ENCODE data around the gene FNIP2.
"Not testable (repeated sequence)": the region's sequence is repeated elsewhere in the genome, so short reads cannot be mapped to it uniquely, and the experiment has no call there.

FNIP2 gene

DNA sequence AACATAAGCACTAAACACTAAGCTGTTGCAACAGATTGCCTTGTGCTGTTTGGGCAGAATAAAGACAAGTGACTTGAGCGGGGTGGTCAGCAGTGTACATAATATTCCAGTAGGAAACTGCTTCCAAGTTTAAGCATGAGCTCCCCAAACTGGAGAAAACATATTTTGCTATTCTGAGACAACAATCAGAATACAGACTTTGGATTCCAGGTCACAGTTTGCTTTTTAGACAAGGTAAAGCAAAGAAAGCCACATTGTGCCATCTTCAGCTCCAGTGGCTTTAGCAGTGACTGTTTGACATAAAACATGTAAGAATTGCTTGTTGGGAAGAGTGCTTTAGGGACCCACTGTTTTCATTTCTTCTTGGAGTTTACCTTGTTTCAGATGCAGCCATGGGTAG, 136.0 kb downstream of the FNIP2 start:
- TF ChIP-seq POLR2AphosphoS5 (IDR thresholded peaks at IDR 0.05; ENCODE audit: low read depth, low read length) (no peak), TAF1 (IDR thresholded peaks at IDR 0.05; ENCODE audit: low read depth, low read length) (no peak), SPI1 (IDR thresholded peaks at IDR 0.05; ENCODE audit: low read depth, low read length) (no peak), POLR2A (IDR thresholded peaks at IDR 0.05; ENCODE audit: low read depth, low read length) (no peak), POU2F2 (IDR thresholded peaks at IDR 0.05; ENCODE audit: low read depth, low read length) (no peak), PAX5 (IDR thresholded peaks at IDR 0.05; ENCODE audit: insufficient read depth, low read length, severe bottlenecking) (no peak)
- FAIRE-seq (no peak), DNase-seq (ENCODE audit: insufficient read length, low spot score) (no peak)

DNA sequence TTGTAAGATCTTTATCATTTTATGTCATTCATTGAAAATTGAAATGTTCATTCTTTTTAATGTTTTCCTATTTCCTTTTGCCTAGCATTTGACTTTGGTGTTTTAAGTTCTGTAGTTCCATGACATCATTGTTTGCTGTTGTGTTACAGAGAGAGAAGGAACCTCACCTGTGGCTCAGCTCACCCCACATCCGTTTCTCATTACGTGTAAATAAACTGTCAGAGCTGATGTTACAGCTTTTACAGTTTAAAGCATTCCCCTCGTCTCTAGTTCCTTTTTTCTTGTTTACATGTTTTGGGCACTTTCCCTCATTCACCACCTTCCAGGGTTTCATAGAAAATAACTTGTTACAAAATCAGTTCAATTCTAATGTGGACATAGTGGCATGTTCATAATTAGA, 137.2 kb downstream of the FNIP2 start:
- peak; percentile 79 for FAIRE-seq
- TF ChIP-seq SPI1 (IDR thresholded peaks at IDR 0.05; ENCODE audit: low read depth, low read length) (0 out of 2 replicates have a peak, but pooled peaks have one; percentile 19), POU2F2 (IDR thresholded peaks at IDR 0.05; ENCODE audit: low read depth, low read length) (no peak)
- DNase-seq (ENCODE audit: insufficient read length, low spot score): peak; percentile 5

DNA sequence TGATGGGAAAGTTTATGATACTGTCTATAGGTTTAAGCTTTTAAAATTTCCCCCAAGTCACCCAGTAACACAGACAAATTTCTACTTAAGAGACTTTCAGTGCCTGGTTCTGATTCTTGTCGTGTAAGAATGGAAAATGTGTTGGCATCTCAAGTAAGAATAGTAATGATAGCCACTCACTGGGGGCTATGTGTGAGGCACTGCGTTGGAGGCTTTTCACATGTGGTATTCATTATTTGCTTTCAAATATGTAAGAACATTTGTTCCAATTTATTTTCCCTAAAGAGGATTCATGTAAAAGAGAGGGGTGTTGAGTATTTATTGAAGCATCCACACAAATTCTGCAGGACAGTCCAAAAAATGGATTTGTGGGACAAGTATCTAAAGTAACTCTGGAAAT, 143.6 kb downstream of the FNIP2 start:
- TF ChIP-seq TAF1 (IDR thresholded peaks at IDR 0.05; ENCODE audit: low read depth, low read length) (no peak), POLR2A (IDR thresholded peaks at IDR 0.05; ENCODE audit: low read depth, low read length) (no peak), PAX5 (IDR thresholded peaks at IDR 0.05; ENCODE audit: insufficient read depth, low read length, severe bottlenecking) (no peak), POU2F2 (IDR thresholded peaks at IDR 0.05; ENCODE audit: low read depth, low read length) (no peak), POLR2AphosphoS5 (IDR thresholded peaks at IDR 0.05; ENCODE audit: low read depth, low read length) (no peak), SPI1 (IDR thresholded peaks at IDR 0.05; ENCODE audit: low read depth, low read length) (no peak)
- DNase-seq (ENCODE audit: insufficient read length, low spot score) (no peak), FAIRE-seq (no peak)

DNA sequence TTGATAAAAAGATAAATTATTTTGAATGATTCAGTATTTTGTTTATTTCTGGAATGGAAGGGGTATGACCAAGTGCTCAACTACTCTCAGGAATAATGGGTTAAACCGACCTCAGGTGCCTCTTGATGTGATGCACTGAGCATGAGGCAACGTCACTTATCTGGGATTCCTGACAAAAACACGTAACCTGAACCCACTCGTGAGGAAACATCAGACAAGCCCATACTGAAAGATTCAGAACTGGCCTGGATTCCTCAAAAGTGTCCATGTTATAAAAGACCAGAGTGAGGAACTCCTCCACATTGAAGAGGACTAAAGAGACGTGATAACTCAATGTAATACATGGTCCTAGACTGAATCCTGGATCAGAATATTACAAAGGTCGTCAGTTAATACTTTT, 144.0 kb downstream of the FNIP2 start:
- DNase-seq (ENCODE audit: insufficient read length, low spot score): no peak
- FAIRE-seq: no peak
- TF ChIP-seq TAF1 (IDR thresholded peaks at IDR 0.05; ENCODE audit: low read depth, low read length) (no peak), POLR2A (IDR thresholded peaks at IDR 0.05; ENCODE audit: low read depth, low read length) (no peak), PAX5 (IDR thresholded peaks at IDR 0.05; ENCODE audit: insufficient read depth, low read length, severe bottlenecking) (no peak), POU2F2 (IDR thresholded peaks at IDR 0.05; ENCODE audit: low read depth, low read length) (no peak), SPI1 (IDR thresholded peaks at IDR 0.05; ENCODE audit: low read depth, low read length) (no peak), POLR2AphosphoS5 (IDR thresholded peaks at IDR 0.05; ENCODE audit: low read depth, low read length) (no peak)

DNA sequence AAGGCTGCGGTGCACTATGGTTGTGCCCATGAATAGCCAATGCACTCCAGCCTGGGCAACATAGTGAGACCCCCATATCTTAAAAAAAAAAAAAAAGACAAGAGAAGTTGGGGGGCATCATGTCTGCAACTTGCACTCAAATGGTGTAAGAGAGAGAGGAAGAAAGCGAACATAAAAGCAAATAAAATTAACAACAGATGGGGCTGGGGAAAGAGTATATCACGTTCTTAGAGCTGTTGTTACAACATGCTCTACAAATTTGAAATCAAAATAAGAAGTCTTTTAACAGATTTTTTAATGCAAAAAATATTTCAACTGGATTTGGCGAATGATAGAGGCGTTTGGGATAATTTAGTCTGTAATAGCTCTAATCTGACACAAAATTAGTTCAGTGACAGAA, 144.9 kb downstream of the FNIP2 start:
- no peak for FAIRE-seq
- DNase-seq (ENCODE audit: insufficient read length, low spot score): no peak
- TF ChIP-seq TAF1 (IDR thresholded peaks at IDR 0.05; ENCODE audit: low read depth, low read length): no peak
- no peak for TF ChIP-seq SPI1 (IDR thresholded peaks at IDR 0.05; ENCODE audit: low read depth, low read length)
- no peak for TF ChIP-seq POU2F2 (IDR thresholded peaks at IDR 0.05; ENCODE audit: low read depth, low read length)
- TF ChIP-seq PAX5 (IDR thresholded peaks at IDR 0.05; ENCODE audit: insufficient read depth, low read length, severe bottlenecking): no peak
- TF ChIP-seq POLR2A (IDR thresholded peaks at IDR 0.05; ENCODE audit: low read depth, low read length): no peak
- no peak for TF ChIP-seq POLR2AphosphoS5 (IDR thresholded peaks at IDR 0.05; ENCODE audit: low read depth, low read length)

DNA sequence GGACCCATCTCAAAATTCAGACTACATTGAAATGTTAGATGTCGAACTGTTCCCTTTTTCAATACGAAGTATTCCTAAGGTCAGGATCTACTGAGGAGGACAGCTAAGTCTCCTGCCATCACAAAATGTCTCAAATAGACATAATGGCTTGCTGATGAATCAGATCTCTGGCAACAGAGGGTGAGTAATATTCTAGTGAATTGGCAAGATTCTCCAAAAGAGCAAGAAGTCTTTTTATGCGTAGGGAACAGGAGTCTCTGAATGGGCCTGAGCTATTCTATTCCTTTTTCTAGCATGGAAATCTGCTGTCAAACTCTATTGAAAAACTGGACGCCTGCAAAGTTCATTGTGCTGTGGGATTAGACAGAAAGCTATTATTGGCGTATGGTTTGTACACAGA, 145.4 kb downstream of the FNIP2 start:
- TF ChIP-seq SPI1 (IDR thresholded peaks at IDR 0.05; ENCODE audit: low read depth, low read length) (no peak), POLR2A (IDR thresholded peaks at IDR 0.05; ENCODE audit: low read depth, low read length) (no peak), POLR2AphosphoS5 (IDR thresholded peaks at IDR 0.05; ENCODE audit: low read depth, low read length) (no peak), POU2F2 (IDR thresholded peaks at IDR 0.05; ENCODE audit: low read depth, low read length) (no peak), PAX5 (IDR thresholded peaks at IDR 0.05; ENCODE audit: insufficient read depth, low read length, severe bottlenecking) (no peak), TAF1 (IDR thresholded peaks at IDR 0.05; ENCODE audit: low read depth, low read length) (no peak)
- FAIRE-seq (no peak), DNase-seq (ENCODE audit: insufficient read length, low spot score) (no peak)

DNA sequence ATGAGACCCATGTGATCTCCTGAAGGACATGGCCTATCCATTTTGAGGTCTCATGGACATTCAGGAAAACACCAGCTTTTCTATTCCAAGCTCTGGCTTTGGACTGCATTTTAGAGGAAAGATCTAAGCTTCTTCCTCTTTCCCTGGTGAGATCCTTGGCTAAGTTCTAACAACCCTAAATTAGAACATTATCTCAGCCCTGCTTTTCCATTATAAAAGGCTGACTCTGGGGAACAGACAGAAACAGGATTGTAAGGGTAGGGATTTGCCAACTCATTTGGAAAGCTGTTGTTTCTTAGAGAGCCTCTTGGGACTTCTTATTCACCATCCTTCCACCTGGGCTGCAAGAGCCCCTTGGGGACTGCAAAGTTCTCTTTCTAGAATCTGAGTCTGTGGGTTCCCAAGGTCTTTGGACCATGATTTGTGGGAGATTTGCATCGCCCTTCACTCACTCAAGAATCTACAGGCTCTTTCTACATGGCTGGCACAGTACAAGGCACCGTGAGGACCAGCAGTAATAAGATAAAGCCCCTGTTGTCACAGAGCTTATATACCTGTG, 146.9 kb downstream of the FNIP2 start:
- TF ChIP-seq POU2F2 (IDR thresholded peaks at IDR 0.05; ENCODE audit: low read depth, low read length): no peak
- TF ChIP-seq TAF1 (IDR thresholded peaks at IDR 0.05; ENCODE audit: low read depth, low read length): no peak
- no peak for TF ChIP-seq SPI1 (IDR thresholded peaks at IDR 0.05; ENCODE audit: low read depth, low read length)
- DNase-seq (ENCODE audit: insufficient read length, low spot score) (no peak), FAIRE-seq (no peak)

DNA sequence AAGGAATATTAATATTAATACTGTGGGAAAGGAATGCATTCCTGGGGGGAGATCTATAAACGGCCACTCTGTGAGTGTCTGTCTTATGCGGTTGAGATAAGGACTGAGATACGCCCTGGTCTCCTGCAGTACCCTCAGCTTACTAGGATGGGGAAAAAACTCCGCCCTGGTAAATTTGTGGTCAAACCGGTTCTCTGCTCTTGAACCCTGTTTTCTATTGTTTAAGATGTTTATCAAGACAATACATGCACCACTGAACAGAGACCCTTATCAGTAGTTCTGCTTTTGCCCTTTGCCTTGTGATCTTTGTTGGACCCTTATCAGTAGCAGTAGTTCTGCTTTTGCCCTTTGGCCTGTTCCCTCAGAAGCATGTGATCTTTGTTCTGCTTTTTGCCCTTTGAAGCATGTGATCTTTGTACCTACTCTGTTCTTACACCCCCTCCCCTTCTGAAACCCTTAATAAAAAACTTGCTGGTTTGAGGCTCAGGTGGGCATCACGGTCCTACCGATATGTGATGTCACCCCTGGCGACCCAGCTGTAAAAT, 151.7 kb downstream of the FNIP2 start:
- FAIRE-seq; DNase-seq (ENCODE audit: insufficient read length, low spot score): not testable (repeated sequence)

DNA sequence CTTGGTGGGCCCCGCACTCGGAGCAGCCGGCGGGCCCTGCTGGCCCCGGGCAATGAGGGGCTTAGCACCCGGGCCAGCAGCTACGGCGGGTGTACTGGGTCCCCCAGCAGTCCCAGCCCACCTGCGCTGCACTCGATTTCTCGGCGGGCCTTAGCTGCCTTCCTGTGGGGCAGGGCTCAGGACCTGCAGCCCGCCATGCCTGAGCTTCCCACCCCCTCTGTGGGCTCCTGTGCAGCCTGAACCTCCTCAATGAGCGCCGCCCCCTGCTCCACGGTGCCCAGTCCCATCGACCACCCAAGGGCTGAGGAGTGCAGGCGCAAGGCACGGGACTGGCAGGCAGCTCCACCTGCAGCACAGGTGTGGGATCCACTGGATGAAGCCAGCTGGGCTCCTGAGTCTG, 158.9 kb downstream of the FNIP2 start:
- not testable (repeated sequence) for DNase-seq (ENCODE audit: insufficient read length, low spot score); FAIRE-seq

DNA sequence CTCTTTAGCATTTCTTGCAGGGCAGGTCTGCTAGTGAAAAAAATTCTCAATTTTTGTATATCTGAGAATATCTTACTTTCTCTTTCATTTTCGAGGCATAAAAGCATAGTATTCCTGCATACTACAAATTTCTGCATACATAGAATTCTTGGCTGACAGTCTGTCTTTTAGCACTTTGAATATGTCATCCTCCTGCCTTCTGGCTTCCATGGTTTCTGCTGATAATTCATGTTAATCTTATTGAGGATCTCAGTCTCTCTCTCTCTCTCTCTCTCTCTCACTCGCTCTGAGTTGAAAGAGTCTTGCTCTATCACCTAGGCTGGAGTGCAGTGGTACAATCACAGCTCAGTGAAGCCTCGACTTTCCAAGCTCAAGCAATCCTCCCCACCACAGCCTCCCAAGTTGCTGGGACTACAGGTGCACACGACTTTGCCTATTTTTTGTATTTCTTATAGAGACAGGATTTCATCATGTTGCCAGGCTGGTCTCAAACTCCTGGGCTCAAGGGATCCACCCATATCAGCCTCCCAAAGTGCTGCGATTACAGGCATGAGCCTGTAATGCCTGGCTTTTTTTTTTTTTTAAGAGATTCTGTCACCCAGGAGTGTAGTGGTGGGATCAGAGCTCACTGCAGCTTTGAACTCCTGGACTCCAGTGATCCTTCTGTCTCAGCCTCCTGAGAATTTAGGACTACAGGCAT, 161.3 kb downstream of the FNIP2 start:
- no peak for FAIRE-seq
- no peak for DNase-seq (ENCODE audit: insufficient read length, low spot score)
- TF ChIP-seq SPI1 (IDR thresholded peaks at IDR 0.05; ENCODE audit: low read depth, low read length): no peak
- TF ChIP-seq PAX5 (IDR thresholded peaks at IDR 0.05; ENCODE audit: insufficient read depth, low read length, severe bottlenecking): no peak
- TF ChIP-seq TAF1 (IDR thresholded peaks at IDR 0.05; ENCODE audit: low read depth, low read length): no peak
- TF ChIP-seq POU2F2 (IDR thresholded peaks at IDR 0.05; ENCODE audit: low read depth, low read length): no peak
- no peak for TF ChIP-seq POLR2A (IDR thresholded peaks at IDR 0.05; ENCODE audit: low read depth, low read length)
- no peak for TF ChIP-seq POLR2AphosphoS5 (IDR thresholded peaks at IDR 0.05; ENCODE audit: low read depth, low read length)

All from GM12891 (cell line).